Esophagus muscularis mucosa (tissue), 4 donors: ENCODE data around the gene XXYLT1.

Experiments
- CTCF ChIP-seq, 3 experiments: fragments of 200-600 bp in 2 of 3; fragments of 450-650 bp in 1 of 3; sonication (generic) in 2 of 3; IDR thresholded peaks; one replicate each; pipeline ENCODE4 v1.5.1; 2017 to 2019; ENCODE audit warnings: antibody characterized with exemption in 3 of 3, mild to moderate bottlenecking in 2 of 3, moderate library complexity in 1 of 3
- EP300 ChIP-seq: sonication (generic); formaldehyde crosslinking; IDR thresholded peaks from one replicate; pipeline ENCODE4 v1.6.1; 2017; ENCODE audit warnings: antibody characterized with exemption
- POLR2A ChIP-seq: fragments of 450-650 bp; IDR thresholded peaks from one replicate; pipeline ENCODE4 v1.6.1; 2017; ENCODE audit warnings: antibody characterized with exemption, moderate library complexity, mild to moderate bottlenecking, low read depth
- POLR2AphosphoS5 ChIP-seq, 2 donors: sonication (generic); formaldehyde crosslinking; IDR thresholded peaks; one replicate each; pipeline ENCODE4 v1.6.1; 2017; ENCODE audit warnings: antibody characterized with exemption in 2 of 2

- TF ChIP-seq CTCF (IDR thresholded peaks at IDR 0.05) (no peak), POLR2A (no peak), EP300 (no peak), POLR2AphosphoS5 (IDR thresholded peaks at IDR 0.05) (no peak)
Measured at GRCh38 chr3:195020921-195021320, 250.0 kb downstream of the XXYLT1 start.
